Measurements from ENCODE around the gene DRD2.
"Not testable (repeated sequence)": the region's sequence is repeated elsewhere in the genome, so short reads cannot be mapped to it uniquely, and the experiment has no call there.

Gene DRD2

GRCh38 chr11:113475160-113475761 lies at the start of gene DRD2:
Gene DRD2, minus strand, starts transcription at chr11:113475398. Its CDS starts 50,747 bp downstream, at chr11:113424651.
- no peak for DNase-seq (ENCODE audit: low read depth)

GRCh38 chr11:113523906-113524305 lies 48.7 kb upstream of the DRD2 start:
- DNase-seq (ENCODE audit: low read depth): not testable (repeated sequence)

DNA sequence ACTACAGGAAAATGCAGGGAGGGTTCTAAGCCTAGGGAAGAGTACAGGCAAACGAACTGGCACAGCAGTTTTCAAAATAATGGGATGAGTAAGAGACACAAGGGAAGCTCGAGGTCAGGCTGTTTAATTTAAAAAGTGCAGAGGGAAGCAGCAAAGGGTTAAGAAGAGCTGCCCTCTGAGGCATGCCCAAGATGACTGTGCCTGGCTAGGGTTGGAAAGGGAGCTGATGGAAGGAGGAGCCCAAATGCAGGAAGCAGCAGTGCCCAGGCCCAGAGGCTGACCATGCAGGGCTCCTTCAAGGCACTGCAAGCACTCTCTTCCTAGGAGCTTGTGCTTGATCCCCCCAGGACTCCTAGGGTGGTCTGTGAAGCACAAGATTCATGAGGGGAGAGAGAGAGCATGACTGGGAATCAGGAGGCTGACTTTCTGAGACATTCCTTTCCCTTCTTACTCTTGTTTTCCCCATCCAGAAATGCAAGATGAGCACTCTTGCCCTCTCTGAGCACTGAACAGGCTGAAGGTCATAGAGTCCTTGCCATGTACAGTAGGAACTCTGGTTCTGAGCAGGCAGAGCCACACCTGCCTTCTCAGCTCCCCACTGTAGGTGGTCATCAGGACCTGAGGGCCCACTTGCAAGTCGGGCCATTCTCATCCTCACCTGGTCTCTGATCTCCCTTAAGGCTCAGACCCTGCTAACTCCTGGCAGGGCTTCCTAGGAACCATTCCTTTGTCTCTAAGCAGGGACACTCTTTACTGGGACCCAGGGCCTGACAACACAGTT lies 46.7 kb upstream of the DRD2 start:
- DNase-seq (ENCODE audit: low read depth): no peak

- no peak for DNase-seq (ENCODE audit: low read depth)
These were observed 44.9 kb upstream of the DRD2 start for GRCh38 chr11:113519989-113520613.

DNA sequence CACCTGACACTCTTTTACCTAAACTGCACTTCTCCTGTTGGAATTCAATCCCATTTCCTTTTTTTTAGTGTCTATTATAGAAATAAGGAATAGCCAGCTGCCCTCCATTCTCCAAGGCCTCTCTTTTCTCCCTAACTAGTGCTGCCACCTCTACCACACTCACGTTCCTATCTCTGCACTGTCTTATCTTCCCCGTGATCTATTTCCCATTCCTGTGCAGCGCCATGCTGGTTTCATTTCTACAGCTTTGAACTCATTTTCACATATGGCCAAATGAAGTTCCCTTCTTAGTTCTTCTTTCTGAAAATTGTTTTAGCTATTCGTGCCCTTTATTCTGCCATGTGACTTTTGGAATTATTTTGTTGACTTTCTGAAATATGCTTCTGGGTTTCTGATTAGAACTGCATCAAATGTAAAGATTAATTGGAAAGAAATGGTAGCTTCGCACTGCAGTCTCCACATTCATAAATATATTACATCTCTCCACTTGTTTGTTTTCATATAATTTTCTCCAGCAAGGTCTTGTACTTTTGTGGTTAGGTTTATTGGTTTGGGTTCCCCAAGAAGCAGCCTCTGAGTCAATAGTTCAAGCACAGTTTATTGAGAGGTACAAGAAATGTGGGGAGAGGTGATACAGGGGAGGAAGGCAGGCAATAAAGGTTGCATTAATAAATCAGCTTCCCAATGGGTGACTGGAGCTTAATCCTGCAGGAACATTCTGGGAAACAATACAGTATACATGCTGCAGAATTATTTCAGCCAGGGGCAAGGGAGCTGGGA lies 43.7 kb upstream of the DRD2 start:
- DNase-seq (ENCODE audit: low read depth): no peak

DNA sequence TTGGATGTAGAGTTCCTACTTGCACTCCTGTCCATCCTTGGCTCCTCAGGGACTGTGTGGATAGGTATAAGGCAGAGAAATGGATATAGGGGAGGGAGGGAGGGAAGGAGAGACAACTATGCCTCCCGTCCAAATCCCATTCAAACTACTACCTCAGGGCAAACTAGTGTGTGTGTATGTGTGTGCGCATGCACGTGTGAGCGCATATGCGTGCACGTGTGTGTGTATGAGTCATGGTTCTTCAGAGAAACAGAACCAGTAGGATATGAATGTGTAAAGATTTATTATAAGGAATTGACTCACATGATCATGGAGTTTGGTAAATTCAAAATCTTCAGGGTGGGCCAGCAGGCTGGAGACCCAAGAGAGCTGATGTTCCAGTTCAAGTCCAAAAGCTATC lies 42.2 kb upstream of the DRD2 start:
- DNase-seq (ENCODE audit: low read depth): no peak

DNA sequence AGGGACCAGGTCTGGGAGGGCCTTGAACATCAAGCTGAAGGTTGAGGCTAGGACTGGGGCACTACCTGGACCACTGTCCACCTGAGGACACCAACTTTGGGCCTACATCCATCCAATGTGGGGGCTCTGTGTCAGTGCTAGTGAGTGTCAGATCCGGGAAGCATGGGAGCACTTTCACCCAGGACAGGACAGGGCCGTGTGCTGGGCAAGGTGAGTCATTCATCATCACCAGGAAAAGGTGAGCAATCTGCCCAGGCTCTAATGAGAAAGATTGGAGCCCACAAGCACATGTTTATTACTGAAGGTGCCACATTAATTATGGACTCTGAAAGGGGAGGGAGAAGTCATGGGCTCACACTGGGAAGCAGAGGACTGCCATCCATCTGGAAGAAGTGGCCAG lies 39.7 kb upstream of the DRD2 start:
- no peak for DNase-seq (ENCODE audit: low read depth)

GRCh38 chr11:113507341-113507740 lies 32.1 kb upstream of the DRD2 start:
- DNase-seq (ENCODE audit: low read depth): no peak

- DNase-seq (ENCODE audit: low read depth): no peak
These were observed 31.7 kb upstream of the DRD2 start for GRCh38 chr11:113506893-113507292.

DNA sequence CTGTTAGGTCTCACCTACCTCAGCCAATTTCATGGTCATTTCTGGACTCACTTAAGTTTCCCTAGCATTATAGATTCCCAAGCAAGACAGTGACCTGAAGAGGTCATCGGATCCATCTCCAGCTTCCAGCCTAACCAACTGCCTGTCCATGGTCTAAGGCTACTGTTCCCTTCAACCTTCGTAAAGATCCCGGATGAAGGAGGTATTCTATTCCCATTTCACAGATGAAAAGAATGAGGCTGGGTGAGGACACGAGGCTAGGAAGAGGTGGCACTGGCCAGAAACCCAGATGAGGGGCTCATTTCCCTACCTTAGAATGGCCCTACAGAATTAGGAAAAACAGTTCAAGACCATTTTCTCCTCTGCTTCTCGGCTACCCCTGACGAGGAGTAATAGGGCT lies 31.3 kb upstream of the DRD2 start:
- DNase-seq (ENCODE audit: low read depth): no peak

DNA sequence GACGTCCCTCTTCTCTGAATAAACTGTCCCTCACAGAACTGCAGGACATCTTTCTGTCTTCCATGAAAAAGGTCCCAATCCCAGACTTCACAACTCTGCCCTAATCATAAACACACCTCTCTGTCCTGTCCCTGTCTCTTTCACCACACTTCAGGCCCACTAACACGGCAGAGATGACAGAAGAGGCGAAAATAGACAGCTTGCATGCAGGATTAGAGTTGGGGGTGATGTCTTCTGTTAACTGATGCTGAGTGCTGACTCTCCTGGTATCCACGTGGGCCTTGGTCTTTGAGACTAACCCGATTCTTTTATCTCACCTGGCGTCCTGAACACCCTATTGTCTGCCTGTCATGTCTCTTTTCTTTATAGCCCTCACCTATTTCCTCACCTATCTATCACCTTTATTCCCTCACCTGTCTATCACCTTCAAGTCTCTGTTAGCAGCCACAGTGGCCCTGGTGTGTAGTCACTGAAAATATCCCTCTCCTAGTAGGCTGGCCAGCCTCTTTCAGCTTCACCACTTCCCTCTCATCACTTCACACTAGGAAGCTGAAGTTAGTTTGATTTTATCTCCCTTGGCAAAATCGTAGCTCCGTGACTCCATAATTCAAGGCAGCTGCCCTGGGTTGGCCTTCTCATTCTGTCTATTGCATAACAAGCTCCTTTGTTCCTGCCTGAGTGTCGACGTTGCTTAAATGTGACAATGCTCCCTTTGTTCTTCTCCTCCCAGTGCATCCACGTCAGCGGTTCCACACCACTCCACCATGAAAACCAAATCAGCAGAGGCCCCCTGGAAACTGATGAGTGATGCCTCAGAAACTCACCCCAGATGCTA lies 30.6 kb upstream of the DRD2 start:
- DNase-seq (ENCODE audit: low read depth): no peak

DNA sequence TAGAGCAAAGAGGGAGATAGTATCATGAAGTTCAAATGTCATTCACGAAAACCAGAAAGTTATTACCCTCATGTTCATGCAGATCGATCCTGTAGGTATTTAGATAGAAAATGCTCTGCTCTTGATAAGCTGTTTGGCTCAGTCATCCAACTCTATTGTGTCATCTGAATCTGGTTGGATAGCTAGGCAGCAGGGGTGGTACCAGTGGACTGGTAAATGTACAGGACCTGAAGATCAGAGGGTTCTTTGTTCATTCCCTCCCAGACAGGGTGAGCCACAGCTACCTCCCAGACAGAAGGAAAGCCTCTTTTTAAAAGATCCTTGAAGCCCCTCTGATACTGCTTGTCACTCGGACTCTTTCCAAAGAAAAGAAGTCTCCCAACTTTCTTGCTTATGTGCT lies 29.8 kb upstream of the DRD2 start:
- DNase-seq (ENCODE audit: low read depth): no peak

- no peak for DNase-seq (ENCODE audit: low read depth)
These were observed 29.4 kb upstream of the DRD2 start for GRCh38 chr11:113504586-113504985.

DNA sequence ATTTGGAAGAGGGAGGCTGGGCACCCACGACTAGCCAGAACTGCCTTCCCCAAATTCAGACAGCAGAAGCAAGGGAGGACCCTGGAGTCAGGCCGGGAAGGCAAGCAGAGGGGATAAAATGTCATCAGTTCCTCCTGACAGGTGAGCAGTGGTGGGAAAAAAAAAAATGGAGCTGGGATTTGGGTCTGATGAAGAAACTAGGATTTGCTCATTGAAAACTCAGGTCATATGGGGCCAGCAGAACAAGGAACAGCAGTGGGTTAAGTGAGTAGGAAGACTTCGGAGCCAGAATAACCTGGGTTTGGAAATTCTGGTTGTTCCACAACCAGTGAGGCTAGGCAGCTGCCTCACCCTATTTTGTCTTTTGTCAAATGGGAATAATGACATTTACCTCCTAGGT lies 28.9 kb upstream of the DRD2 start:
- no peak for DNase-seq (ENCODE audit: low read depth)

DNA sequence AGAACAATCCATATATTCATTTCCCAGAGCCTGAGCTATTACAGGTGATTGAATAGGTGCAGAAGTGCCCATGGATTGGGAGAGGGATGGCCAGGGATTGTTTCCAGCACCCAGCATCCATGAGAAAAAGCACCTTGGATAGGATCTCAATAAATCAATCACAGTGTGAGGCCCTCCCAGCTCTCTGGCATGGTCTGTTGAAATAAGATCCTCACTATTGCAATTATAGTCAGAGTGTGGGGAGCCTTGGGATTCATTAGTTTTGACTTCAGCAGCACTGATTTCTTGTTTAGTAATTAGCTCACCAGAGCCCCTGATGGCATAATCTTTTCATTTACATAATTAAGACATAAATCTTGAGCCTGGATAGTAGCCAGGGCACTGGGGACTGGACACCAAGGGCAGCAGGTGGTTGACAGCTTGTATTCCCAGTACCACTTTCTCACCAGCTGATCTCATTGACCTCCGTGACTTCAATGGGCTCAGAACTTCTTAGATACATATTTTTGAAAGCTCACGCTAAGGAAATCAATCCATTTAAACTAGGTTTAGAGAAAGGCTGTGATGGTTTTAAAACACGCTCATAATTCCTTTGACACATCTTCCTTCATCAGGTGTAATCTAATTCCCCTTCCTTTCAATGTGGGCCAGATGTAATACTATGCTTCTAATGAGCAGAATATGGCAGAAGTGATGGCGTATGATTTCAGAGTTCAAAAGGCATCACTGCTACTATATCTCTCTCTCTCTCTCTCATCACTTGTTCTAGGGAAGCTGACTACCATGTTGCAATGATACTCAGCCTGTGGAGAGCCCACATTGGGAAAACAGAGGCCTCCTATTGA lies 22.1 kb upstream of the DRD2 start:
- DNase-seq (ENCODE audit: low read depth): no peak

- no peak for DNase-seq (ENCODE audit: low read depth)
These were observed 20.9 kb upstream of the DRD2 start for GRCh38 chr11:113496026-113496651.

DNA sequence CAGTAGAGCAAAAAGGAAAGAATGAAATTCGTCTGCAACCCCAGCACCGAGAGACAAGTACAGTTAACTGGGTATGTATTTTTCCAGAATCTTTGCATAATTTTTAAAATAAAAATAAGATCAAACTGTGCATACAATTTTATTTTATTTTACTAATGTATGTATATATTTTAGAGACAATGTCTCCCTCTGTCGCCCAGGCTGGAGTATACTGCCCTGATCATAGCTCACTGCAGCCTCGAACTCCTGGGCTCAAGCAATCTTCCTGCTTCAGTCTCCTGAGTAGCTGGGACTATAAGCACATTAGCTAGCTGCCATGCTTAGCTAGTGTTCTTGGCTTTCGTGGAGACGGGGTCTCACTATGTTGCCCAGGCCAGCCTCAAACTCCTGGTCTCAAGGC lies 18.8 kb upstream of the DRD2 start:
- DNase-seq (ENCODE audit: low read depth): no peak

DNA sequence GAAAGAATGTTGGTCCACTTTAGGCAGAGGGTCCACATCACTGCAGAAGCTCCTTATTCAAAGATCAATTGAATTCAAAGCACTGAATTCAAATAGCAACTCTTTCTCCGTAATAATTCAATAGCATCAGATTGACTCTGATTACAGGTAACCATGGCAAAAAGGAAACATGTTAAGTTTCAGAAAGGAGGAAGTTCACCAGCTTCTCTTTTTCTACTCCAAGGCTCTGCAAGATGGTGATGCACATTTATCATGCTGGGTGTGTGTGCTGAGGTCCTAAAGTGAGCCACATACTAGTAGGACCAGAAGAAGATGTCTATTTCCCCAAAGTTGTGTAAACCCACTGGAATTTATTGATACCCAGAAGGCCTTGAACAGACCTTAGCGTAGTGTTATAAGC lies 18.0 kb upstream of the DRD2 start:
- no peak for DNase-seq (ENCODE audit: low read depth)

- DNase-seq (ENCODE audit: low read depth): no peak
These were observed 13.7 kb upstream of the DRD2 start for GRCh38 chr11:113488931-113489351.

- DNase-seq (ENCODE audit: low read depth): no peak
These were observed 12.4 kb upstream of the DRD2 start for GRCh38 chr11:113487622-113488021.
